Glomerular endothelial cell (primary cell): ENCODE measurements around the gene COL9A2. TPM values are rescaled to one million over a fixed set of nuclear protein-coding genes. Genes with fewer than 3 reads are reported as not detected.
"Not testable (repeated sequence)": the region's sequence is repeated elsewhere in the genome, so short reads cannot be mapped to it uniquely, and the experiment has no call there.

ENCODE experiments used
- DNase-seq: peaks from one replicate; pipeline ENCODE4 v3.0.0-alpha.2; 2011; ENCODE audit warnings: low read depth, low spot score; ENCODE audit errors: extremely low read depth
- total RNA-seq: library from RNA; depleted of rRNA; stranded (reverse); fragments of >200 nt; gene quantifications from 2 replicates; pipeline ENCODE4 v1.2.3, GENCODE V29; 2015

Gene COL9A2
- 0.12 and 1.1 TPM in 2 replicates for total RNA-seq

DNA sequence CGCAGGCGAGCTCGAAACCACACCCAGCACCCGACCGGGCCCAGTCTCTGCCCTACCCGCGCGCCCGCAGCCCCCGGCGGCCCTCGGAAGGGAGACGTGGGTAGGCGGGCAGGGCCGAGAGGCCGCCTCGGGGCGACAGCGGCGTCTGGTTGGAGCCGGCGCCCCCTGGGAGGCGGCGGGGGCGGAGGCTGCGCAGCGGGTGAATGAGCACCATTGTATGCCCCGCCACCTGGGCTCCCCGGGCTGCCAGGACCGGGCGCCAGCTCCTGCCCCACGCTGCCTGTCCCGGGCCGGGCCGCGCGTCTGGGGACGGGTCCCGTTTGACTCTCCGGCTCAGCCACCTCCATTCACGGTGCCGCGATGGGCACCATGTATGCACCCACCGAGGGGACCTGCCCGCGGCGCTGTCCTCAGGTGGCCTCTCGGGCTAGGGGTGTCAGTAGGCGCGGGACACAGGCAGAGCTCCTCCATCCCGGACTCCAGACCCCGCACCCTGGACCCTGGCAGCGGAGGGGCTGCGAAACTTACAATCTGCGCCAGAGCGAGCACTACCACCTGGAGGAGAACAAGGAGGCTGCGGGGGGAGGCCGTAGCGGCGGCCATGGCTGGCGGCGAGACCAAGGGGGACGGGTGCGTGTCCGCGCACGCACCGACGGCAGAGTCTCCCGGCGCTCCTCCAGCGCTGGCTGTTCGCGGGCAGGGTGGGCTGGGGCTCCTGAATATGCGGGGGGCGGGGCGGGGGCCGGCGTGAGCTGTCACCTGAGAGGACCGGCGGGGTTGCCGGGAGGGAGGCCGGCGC lies at the start of gene COL9A2:
TSS of gene COL9A2 (minus strand) at position 692 of the 799 bp plus-strand sequence. CDS start at position 603, 89 bp downstream.
- DNase-seq = no peak

GRCh38 chr1:40363721-40364120 lies 46.6 kb upstream of the COL9A2 start:
- DNase-seq = no peak

DNA sequence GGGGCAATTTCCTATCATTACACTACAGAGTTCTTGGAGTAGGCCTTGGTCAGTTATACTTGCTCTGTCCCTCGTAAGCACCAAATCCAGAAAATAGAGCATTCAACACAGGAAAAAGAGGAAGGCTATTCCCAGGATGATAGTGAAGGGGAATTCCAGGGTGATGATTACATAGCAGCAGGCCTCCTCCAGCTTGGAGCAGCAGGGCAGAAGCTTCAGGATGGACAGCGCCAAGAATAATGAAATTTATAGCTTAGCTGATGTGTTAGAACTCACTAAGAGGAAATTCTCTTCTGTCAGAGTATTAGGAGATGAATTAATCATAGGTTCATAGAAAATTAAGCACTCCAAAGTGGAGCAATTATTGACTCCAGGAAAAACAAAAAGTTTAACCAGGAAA lies 45.6 kb upstream of the COL9A2 start:
- no peak for DNase-seq

- DNase-seq = no peak
Measured at GRCh38 chr1:40362199-40362598, 45.1 kb upstream of the COL9A2 start.

DNA sequence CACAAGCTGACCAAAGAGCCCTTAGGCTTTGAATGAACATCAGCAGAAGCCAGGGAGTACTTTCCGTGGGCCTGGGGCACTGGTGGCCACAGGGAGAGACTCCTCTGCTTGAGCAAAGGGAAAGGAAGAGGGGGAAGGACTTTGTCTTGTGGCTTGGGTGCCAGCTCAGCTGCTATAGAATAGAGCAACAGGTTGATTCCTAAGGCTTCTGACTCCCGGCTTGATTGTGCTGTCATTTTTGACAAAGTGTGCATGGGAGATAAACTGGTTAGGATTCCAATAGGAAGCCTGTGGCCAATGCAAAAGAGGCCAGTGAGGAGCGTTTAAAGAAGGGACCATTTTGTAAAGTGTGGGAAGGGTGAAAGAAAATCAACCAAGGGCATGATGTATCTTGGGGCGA lies 44.6 kb upstream of the COL9A2 start:
- DNase-seq = no peak

DNA sequence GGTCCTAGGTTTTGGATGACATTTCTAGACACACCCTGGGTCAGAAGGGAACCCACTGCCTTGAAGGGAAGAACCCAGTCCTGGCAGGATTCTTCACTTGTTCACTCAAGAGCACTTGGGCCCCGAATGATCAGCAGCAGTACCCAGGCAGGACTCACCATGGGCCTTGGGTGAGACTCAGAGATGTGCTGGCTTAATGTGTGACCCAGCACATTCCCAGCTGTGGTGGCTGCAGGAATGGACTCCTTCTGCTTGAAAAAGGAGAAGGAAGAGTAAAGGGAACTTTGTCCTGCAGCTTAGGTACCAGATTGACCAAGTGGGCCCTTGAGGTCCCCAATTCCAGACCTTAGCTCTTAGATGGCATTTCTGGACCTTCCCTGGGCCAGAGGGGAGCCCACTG lies 44.1 kb upstream of the COL9A2 start:
- DNase-seq = no peak

DNA sequence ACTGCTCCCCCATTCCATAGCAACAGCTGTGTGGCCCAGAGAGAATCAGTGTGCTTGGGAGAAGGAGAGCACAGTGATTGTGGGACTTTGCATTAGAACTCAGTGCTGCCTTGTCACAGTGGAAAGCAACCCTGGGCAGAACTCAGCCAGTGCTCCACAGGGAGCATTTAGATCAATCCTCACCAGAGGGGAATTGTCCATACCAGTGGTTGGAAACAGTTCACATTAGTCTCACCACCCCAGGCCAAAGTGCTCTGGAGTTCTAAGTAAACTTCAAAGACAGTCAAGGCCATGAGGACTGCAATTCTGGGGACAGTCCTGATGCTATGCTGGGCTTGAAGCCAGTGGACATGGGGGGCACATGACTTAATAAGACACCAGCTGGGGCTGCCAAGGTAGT lies 43.5 kb upstream of the COL9A2 start:
- DNase-seq = no peak

- no peak for DNase-seq
Measured at GRCh38 chr1:40357625-40358024, 40.5 kb upstream of the COL9A2 start.

GRCh38 chr1:40353082-40353481 lies 36.0 kb upstream of the COL9A2 start:
- no peak for DNase-seq

GRCh38 chr1:40352126-40352525 lies 35.0 kb upstream of the COL9A2 start:
- DNase-seq = no peak

DNA sequence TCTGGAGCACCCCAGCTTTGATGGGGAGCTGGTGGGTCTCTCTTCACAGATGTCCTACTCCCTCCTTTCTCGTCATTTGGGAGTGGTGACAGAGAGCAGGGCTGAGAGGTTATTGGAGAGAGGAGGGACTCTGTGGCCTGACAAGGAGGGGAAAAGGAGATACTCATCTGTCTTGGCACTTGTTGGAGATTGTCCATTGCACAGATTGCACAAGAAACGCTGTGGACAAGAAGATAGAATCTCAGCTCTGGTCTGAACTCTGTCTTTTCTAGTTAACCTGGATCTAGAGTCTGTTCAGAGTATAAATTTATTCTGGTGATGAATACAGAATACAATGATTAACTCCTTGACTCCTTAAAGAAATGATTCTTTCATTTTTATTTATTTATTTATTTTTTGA lies 34.0 kb upstream of the COL9A2 start:
- DNase-seq = no peak

- no peak for DNase-seq
Measured at GRCh38 chr1:40350391-40350790, 33.3 kb upstream of the COL9A2 start.

DNA sequence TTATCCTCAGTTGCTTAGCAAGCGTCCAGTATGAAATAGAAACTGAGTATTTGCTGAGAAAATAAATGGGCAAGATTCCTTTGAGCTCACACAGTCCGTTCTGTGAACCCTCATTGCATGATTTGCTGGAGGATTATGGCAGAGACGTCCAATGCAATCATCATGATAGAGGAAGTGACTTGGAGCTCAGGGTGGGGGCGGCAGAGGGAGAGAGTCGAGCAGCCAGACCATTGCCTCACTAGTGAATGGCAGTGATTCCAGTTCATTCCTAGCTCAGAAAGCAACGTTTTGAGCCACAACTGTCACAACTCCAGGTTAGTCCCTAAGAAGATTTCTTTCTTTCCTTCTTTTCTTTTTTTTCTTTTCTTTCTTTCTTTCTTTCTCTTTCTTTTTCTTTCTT lies 27.5 kb upstream of the COL9A2 start:
- no peak for DNase-seq

GRCh38 chr1:40342381-40342717 lies 25.3 kb upstream of the COL9A2 start:
- DNase-seq = not testable (repeated sequence)

DNA sequence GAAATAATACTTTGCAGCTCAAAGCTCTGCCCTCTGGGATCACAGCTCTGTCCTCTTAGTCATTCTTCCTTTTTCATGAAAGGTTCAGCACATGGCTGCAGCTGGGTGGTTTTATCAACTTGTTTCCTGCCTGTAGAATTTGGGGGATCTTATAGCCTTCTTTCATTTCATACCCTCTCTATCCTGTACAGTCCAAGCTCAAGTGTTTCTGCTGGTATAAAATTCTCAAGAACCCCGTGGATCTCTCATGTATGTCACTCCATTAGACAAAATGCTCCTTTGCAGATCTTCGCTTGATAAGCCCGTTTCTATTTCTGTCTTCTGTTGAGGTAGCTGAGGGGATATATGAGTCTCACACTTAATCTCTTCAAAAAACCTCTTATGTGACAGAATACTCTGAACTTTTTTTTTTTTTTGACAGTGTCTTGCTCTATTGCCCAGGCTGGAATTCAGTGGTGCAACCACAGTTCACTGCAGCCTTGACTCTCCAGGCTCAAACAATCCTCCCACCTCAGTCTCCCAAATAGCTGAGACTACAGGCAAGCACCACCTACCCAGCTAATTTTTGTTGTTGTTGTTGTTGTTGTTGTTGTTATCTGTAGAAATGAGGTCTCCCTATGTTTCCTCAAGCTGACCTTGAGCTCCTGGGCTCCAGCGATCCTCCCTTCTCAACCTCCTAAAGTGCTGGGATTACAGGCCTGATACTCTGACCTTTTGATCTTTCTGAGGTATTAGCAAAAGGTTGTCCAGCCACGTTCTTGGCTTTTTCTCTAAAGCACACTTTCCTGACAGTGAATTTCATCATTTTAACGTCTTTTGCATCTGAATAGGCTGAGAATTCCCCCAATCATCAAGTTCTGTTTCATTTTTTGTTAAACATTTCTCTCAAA lies 24.6 kb upstream of the COL9A2 start:
- DNase-seq = no peak

GRCh38 chr1:40339420-40340323 lies 22.6 kb upstream of the COL9A2 start:
- no peak for DNase-seq

GRCh38 chr1:40338745-40339419 lies 21.8 kb upstream of the COL9A2 start:
- peak; percentile 37 for DNase-seq

- no peak for DNase-seq
Measured at GRCh38 chr1:40337443-40337842, 20.4 kb upstream of the COL9A2 start.

GRCh38 chr1:40332695-40333094 lies 15.6 kb upstream of the COL9A2 start:
- DNase-seq = no peak

GRCh38 chr1:40331403-40331802 lies 14.3 kb upstream of the COL9A2 start:
- DNase-seq = not testable (repeated sequence)
